BE2C (cell line): ENCODE data around the gene GRIN2A.

Experiments used
- DNase-seq: peaks from one replicate; pipeline ENCODE4 v3.0.0-alpha.2; 2020
- H3K27me3 ChIP-seq: fragments of 250-450 bp; sonication (Bioruptor Pico); 2 replicates; pipeline ENCODE4 v1.5.1; 2020; ENCODE audit warnings: mild to moderate bottlenecking
- H3K36me3 ChIP-seq: fragments of 250-450 bp; sonication (Bioruptor Pico); 2 replicates; pipeline ENCODE4 v1.5.1; 2020; ENCODE audit warnings: mild to moderate bottlenecking
- H3K4me1 ChIP-seq: fragments of 250-450 bp; sonication (Bioruptor Pico); 2 replicates; pipeline ENCODE4 v1.5.1; 2020
- H3K4me3 ChIP-seq: 2 replicates; pipeline ENCODE4 v1.5.1; 2011; ENCODE audit warnings: low read depth, low read length
- H3K9me3 ChIP-seq: fragments of 250-450 bp; sonication (Bioruptor Pico); 2 replicates; pipeline ENCODE4 v1.5.1; 2020
- CTCF ChIP-seq: IDR thresholded peaks from 2 replicates; pipeline ENCODE4 v1.5.1; 2012; ENCODE audit warnings: mild to moderate bottlenecking, low read depth, low read length

GRIN2A gene

GRCh38 chr16:10210944-10211343 is 28.7 kb upstream of the GRIN2A start:
- no peak for DNase-seq
- no peaks in the 10 kb centered on the region for H3K36me3 ChIP-seq
- H3K27me3 ChIP-seq, result no peaks in the 10 kb centered on the region
- no peaks in the 10 kb centered on the region for H3K9me3 ChIP-seq
- H3K4me1 ChIP-seq, result no peaks in the 10 kb centered on the region
- H3K4me3 ChIP-seq, result no peak overlapping the region
- no peak for TF ChIP-seq CTCF

GRCh38 chr16:10206865-10207264 is 24.6 kb upstream of the GRIN2A start:
- no peaks in the 10 kb centered on the region for H3K27me3 ChIP-seq
- TF ChIP-seq CTCF, result no peak
- H3K4me3 ChIP-seq, result no peak overlapping the region
- no peaks in the 10 kb centered on the region for H3K36me3 ChIP-seq
- DNase-seq, result no peak
- H3K4me1 ChIP-seq, result no peaks in the 10 kb centered on the region
- H3K9me3 ChIP-seq, result no peaks in the 10 kb centered on the region

- no peaks in the 10 kb centered on the region for H3K4me1 ChIP-seq
- no peaks in the 10 kb centered on the region for H3K27me3 ChIP-seq
- H3K9me3 ChIP-seq, result no peaks in the 10 kb centered on the region
- DNase-seq, result no peak
- no peaks in the 10 kb centered on the region for H3K36me3 ChIP-seq
- no peak overlapping the region for H3K4me3 ChIP-seq
- TF ChIP-seq CTCF, result no peak
Measured at GRCh38 chr16:10206215-10206614, 24.0 kb upstream of the GRIN2A start.

GRCh38 chr16:10205688-10206087 is 23.5 kb upstream of the GRIN2A start:
- no peaks in the 10 kb centered on the region for H3K27me3 ChIP-seq
- TF ChIP-seq CTCF, result no peak
- DNase-seq, result no peak
- no peaks in the 10 kb centered on the region for H3K9me3 ChIP-seq
- H3K36me3 ChIP-seq, result no peaks in the 10 kb centered on the region
- no peak overlapping the region for H3K4me3 ChIP-seq
- no peaks in the 10 kb centered on the region for H3K4me1 ChIP-seq

GRCh38 chr16:10202649-10203048 is 20.4 kb upstream of the GRIN2A start:
- Histone ChIP-seq H3K9me3 (no peaks in the 10 kb centered on the region), H3K36me3 (no peaks in the 10 kb centered on the region), H3K4me1 (no peaks in the 10 kb centered on the region), H3K27me3 (no peaks in the 10 kb centered on the region), H3K4me3 (no peak overlapping the region)
- no peak for DNase-seq
- no peak for TF ChIP-seq CTCF

- H3K4me3 ChIP-seq, result no peak overlapping the region
- no peaks in the 10 kb centered on the region for H3K4me1 ChIP-seq
- DNase-seq, result no peak
- no peaks in the 10 kb centered on the region for H3K9me3 ChIP-seq
- TF ChIP-seq CTCF, result no peak
- no peaks in the 10 kb centered on the region for H3K27me3 ChIP-seq
- no peaks in the 10 kb centered on the region for H3K36me3 ChIP-seq
Measured at GRCh38 chr16:10200637-10201586, 18.7 kb upstream of the GRIN2A start.
